Activated naive CD8-positive, alpha-beta T cell treated with anti-CD3 and anti-CD28 coated beads, Interleukin-2, amount 50 U/mL, for 16 hours (primary cell): ENCODE results near the gene TLE2.
"Not testable (repeated sequence)": the region's sequence is repeated elsewhere in the genome, so short reads cannot be mapped to it uniquely, and the experiment has no call there.

Experiments
- DNase-seq: peaks from one replicate; pipeline ENCODE4 v3.0.0-alpha.2; 2020; ENCODE audit warnings: low read depth, low spot score

Gene TLE2

DNA sequence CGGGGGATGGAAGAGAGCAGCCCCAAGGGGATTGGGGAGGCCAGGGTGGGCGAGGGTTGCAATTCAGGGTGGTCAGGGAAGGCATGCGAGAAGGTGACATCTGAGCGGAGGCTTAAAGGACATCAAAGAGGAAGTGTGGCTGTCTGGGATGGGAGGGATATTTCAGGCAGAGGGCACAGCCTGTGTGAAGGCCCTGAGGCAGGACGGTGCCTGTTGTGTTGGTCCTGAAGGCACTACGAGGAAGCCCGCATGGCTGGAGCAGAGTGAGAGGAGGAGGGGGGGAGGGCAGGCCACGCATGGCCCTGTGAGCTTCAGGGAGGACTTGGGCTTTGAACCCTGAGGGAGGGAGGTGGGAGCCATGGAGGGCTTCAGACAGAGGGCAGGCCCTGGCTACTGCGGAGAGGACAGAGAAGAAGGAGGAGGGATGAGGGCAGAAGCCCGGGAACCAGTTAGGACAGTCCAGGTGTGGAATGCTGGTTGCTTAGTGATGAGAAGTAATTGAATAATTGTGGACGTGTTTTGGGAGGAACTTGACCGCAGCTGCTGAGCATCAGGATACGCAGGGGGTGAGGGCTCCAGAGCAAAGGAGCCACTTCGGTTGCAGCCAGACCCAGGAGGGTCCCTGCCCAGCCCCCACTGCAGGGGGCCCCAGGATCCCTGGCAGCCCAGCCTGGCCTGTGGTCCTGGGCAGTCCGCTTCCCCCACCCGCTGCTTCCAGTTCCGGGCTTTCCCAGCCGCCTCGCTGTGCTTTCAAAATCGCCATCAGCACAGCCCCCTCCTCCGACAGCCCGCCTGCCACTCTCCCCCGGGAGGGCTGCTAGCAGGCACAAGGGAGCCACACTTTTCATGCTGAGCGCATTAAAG lies 45.5 kb downstream of the TLE2 start:
- no peak for DNase-seq

DNA sequence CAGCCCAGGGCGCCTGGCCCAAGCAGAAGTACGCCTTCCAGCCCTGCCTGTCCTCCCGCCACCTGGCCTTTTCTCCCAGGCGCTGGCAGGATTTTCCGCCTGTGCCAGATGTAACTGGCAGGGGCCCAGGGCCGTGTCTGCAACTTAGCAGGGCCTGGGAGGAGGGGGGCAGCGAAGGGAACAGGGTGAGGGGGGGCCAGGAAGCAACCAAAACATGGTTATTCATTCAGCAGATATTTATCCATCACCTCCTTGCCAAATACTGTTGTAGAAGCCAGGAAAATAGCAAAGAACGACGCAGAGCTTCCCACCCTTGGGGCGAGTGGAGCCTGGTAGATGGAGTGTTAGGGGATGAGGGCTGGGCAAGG lies 46.1 kb downstream of the TLE2 start:
- DNase-seq: no peak

DNA sequence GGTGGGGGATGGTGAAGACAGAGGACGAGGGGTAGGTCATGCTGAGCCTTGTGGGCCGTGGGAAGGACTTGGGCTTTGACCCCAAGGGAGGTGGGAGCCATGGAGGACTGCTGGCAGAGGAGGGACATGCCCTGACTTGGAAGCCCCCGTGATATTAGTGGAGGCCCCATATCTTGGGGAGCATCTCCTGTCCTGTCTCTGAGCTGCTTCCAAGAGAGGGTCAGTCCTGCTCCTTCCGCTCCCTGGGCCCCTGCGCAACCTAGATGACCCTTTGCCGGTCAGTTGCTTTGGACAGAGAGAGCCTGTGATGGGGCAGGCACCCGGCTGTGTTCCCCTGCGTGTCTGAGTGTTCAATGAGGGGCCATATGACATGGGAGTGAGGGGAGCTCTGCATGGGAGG lies 46.5 kb downstream of the TLE2 start:
- DNase-seq: no peak

DNA sequence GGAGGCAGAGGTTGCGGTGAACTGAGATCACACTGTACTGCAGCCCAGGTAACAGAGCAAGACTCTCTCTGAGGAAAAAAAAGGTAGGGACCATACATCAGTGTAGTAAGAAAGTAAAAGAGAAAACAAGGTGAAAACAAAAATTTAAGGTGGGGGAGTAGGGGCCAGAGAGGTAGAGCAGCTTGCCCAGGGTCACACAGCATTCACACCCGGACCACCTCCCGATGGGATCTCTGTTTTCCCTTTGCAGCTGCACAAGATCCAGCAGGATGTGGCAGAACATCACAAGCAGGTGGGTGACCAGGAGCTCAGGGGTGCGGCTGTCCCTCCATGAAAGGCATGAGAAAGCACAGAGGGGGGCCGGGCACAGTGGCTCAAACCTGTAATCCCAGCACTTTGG lies 47.2 kb downstream of the TLE2 start:
- no peak for DNase-seq

DNA sequence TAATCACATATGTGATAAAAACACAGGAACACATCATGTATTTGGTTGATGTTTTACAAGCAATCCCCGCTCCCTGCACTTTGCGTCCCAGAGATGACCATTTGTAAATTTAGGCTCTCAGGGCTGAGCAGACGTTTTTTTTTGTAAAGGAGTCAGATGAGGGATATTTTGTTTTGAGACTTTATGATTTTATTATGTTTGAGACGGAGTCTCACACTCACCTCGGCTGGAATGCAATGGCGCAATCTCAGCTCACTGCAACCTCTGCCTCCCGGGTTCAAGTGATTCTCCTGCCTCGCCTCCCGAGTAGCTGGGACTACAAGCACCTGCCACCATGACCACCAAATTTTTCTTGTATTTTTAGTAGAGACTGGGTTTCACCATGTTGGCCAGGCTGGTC lies 50.3 kb downstream of the TLE2 start:
- DNase-seq: no peak

DNA sequence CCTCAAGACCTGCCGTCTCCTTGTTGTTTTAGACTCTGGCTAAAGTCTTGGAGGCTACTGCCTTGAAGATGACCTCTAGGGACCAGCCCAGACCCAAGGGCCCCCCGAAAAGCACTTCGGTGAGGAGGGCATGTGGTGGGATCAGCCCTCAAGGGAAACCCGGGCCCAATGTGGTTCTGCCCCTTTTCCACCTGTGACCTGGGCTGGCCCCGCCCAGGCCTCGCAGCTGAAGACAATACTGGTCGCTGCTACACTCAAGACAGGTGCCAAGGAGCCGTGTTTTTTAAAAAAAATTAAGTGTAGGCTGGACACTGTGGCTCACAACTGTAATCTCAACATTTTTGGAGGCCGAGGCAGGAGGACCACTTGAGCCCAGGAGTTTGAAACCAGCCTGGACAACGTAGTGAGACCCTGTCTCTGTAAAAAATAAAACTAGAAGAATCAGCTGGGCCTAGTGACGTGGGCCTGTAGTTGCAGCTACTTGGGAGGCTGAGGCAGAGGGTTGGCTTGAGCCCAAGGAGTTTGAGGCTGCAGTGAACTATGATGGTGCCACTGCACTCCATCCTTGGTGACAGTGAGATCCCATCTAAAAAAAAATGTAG lies 50.8 kb downstream of the TLE2 start:
- DNase-seq: no peak

DNA sequence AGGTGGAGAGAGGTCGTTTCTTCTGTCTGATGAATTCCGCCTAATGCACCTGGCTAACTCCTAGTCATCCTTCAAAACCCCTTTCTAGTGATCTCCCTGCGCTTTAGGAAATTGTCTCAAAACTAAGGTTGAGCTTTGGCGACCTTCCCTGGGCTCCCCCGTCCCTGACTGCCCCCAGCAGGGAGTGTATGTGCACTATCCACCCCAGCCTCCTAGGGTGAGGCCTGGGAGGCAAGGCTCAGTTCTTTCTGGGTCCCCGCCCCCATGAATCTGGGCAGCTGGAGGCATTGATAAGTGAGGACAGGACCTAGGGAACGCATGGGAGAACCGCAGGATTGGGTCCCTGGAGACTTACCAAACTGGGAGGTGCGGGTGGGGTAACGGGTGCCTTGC lies 51.3 kb downstream of the TLE2 start:
- DNase-seq: no peak

DNA sequence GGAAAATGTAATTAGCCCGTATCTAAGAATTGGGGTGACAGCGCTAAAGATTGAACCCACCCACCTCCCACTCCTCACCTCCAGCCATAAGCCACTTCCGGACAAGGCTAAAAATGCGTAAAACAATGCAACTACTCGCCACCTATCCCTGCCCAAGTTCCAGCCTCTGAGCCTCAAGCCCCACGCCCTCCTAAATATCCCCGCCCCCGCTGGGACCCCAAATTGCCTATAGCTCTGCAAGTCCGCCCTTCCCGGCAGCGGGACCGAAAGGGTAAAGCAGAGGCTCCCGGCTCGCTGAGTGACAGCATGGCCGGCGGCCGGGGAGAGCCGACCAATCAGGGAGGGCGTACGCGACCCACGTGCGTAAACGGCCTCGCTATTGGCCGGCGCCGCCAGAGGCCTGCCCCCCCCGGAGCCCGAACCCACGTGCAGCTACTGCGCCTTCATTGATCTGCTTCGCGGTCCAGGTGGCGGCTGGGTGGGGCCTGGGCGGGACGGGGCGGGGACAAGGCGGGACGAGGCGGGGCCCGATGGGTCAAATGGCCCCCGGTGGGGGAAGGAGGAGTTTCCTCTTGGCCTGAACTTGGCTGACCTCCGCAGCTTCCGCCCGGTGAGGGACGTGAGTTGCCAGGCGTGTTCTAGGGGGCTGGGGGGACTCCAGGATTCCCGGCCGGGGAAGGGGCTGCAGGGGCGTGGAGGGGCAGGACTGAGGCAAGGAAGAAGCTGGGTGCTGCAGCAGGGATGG lies 51.9 kb downstream of the TLE2 start, which contains the start of gene TLE6:
TLE6 (plus strand) TSS at position 564 of the 745 bp plus-strand sequence. CDS start 670 bp downstream, outside the sequence.
- DNase-seq: peak; percentile 91

DNA sequence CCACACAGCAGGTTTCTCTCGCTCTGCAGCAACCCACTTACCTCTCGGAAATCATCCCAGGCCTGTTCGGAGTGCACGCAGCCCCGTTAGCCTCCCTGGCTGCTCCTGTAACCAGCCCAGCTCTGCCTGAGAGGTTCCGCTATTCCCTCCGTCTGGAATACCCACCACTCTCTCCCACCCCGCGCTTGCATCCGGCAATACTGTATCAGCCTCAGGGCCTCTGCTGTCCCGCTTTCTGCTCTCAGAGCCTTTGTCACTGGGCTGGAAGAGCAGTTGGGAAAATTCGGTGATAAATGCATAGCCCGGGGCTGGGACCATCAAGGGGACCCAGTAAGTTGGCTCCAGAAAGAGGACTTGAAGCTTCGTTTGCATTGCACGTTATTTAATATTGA lies 52.5 kb downstream of the TLE2 start:
- DNase-seq: no peak

DNA sequence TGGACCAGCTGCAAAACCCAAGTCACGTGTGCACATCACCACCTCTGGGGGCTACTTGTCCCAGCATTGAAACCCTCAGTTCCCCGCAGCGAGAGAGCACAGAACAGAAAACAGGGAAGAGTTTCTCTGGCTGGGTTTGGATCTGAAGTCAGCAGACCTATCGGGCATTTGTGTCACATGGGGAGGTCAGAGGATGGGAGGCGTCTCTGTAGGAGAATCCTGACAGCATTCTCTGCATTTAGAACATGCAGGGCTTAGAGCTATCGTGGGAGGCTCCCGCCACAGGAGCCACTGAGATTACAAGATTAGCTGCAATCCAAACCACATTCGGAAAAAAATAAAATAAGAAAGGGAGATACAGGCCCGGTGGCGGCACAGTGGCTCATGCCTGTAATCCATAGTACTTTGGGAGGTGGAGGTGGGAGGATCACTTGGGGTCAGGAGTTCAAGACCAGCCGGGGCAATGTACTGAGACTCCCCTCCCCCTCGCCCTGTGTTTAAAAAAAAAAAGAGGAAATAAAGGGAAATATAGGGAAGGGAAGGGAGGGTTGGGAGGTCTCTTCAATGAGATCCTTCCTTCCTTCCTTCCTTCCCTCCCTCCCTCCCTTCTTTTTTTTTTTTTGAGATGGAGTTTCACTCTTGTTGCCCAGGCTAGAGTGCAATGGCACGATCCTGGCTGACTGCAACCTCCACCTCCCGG lies 54.6 kb downstream of the TLE2 start:
- no peak for DNase-seq

DNA sequence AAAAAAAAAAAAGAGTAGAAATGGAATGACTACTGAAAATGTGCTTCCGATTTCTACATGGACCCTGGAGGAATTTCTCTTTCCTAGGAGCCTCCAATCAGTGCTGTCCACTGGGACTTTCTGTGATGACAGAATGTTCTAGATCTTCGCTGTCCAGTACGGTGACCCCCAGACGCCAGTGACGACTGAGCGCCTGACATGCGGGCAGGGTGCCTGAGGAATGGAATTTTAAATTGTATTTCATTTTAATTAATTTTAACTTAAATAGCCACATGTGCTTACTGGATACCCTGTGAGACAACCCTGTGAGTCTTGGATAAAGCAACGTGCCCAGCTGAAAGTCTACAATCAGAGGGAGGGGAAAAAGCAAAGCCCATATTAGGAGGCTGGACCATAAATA lies 55.9 kb downstream of the TLE2 start:
- no peak for DNase-seq

DNA sequence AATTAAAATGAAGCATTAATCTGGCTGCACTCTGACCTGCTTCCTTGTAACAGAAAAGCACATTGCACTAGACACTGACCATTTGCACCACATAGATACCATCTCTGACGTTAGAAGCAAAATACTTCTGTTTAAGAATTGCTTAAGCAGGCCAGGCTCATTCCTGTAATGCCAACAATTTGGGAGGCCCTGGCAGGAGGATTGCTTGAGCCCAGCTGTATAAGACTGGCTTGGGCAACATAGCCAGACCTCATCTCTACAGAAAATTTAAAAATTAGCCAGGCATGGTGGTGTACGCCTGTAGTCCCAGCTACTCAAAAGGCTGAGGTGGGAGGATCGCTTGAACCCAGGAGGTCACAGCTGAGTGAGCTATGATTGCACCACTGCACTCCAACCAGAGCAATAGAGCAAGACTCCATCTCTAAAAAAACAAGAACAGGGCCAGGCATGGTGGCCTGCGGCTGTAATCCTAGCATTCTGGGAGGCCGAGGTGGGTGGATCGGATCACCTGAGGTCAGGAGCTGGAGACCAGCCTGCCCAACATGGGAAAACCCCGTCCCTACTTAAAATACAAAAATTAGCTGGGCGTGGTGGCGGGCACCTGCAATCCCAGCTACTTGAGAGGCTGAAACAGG lies 58.8 kb downstream of the TLE2 start:
- DNase-seq: no peak

DNA sequence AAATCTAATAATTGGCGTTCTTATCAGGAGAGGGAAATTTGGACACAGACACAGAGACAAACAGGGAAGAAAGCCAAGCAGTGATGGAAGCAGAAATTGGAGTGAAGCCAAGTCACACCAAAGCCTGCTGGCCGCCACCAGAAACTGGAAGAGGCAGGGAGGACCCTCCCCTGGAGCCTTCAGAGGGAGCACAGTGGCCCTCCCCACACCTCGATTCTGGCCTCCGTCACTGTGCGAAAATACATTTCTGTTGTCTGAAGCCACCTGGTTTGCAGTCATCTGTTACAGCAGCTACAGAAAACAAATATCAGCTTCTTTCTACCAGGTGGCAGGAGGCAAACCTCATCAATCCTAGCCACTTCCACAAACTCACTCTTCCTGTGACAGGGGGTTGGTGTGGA lies 60.0 kb downstream of the TLE2 start:
- DNase-seq: no peak

DNA sequence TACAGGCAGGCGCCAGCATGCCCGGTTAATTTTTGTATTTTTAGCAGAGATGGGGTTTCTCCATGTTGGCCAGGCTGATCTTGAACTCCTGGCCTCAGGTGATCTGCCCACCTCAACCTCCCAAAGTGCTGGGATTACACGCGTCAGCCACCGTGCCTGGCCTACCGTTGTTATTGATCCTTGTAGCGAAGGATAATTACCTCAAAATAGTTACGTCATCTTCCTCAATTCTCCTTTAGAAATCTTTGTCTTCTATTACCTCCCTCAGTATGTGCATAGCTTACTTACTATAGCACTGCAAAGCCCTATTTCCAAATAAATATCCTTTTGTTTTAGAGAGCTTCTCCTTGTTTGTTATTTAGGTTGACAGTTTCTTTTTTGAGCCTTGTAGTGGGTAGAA lies 61.1 kb downstream of the TLE2 start:
- DNase-seq: no peak

DNA sequence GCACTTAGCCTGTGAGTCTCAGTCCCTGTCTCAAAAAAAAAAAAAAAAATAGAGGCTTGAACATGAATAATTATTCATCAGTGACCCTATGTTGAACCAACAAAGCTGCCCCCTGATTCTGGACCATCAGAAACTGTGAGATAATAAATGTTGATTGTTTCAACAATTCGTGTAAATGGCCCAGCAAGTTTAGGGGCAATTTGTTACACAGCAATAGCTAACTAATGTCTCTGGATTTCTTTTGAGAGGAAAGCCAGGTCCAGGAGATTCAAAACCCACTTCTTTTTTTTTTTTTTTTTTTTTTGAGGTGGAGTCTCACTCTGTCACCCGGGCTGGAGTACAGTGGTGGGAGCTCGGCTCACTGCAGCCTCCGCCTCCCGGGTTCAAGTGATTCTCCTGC lies 64.2 kb downstream of the TLE2 start:
- DNase-seq: no peak

DNA sequence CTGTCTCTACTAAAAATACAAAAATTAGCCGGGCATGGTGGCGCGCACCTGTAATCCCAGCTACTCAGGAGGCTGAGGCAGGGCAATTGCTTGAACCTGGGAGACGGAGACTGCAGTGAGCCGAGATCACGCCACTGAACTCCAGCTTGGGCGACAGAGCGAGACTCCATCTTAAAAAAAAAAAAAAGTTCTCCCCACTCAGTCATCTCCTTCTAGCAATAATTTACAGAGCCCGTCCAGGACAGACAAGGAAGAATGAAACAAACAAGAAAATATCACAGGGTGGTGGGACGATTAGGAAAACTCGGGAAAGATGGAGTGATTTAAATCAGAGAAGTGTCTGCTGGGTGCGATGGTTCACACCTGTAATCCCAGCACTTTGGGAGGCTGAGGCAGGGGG lies 65.4 kb downstream of the TLE2 start:
- DNase-seq: not testable (repeated sequence)

DNA sequence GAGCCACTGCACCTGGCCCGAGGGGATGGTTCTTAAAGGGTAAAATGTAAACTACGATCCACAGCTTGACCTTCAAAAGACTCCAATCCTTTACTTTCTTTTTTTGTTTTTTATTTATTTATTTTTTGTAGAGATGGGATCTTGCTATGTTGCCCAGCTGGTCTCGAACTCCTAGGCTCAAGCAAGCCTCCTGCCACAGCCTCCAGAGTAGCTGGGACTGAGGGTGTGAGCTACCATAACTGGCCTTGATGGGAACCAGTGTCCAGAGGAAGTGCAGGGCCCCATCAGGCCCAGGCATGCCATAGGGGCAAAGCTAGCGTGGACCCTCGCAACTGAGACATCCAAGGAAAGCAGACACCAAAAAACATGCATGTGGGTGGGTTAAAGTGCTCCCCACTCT lies 66.0 kb downstream of the TLE2 start:
- no peak for DNase-seq

DNA sequence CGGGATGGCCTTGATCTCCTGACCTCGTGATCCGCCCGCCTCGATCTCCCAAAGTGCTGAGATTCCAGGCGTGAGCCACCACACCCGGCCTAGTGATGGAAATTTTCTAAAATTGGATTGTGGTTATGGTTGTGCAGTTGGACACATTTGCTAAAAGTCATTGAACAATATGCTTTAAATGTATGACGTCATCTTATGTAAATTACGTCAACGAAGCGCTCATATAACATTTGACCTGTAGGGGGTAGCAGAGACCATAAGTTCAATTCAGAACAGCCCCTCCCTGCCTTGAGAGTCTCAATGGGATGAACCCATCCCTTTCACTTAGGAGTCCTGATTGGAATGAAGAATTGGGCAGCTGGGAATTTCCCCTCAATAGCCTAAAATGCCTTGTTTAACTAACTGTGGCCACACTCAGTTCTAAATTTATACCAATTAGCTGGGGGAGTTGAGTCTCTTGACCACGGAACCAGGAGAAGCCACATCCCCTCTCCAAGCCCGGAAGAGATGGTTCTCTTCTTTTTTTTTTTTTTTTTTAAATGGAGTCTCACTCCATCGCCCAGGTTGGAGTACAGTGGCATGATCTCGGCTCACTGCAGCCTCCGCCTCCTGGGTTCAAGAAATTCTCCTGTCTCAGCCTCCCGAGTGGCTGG lies 66.9 kb downstream of the TLE2 start:
- no peak for DNase-seq

DNA sequence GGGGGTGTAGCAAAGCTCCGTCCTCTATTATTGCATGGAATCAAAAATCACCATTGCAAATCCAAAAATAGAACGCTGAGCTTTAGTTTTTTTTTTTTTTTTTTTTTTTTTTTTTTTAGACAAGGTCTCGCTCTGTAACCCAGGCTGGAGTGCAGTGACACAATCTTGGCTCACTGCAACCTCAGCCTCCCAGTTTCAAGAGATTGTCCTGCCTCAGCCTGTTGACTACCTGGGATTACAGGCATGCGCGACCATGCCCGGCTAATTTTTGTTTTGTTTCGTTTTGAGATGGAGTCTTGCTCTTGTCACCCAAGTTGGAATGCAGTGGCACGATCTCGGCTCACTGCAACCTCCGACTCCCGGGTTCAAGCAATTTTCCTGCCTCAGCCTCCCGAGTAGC lies 69.0 kb downstream of the TLE2 start:
- no peak for DNase-seq

DNA sequence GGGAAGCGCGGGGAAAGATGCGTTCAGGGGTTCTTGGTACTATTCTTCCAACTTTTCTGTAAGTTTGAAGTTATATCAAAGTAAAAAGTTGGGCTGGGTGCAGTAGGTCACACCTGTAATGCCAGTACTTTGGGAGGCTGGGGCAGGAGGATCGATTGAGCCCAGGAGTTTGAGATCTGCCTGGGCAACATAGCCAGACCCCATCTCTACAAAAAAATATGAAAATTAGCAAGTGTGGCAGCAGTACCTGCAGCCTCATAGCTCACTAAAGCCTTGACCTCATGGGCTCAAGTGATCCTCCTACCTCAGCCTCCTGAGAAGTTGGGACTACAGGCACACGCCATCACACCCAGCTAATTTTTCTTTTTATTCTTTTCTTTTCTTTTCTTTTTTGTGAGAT lies 71.9 kb downstream of the TLE2 start:
- DNase-seq: no peak

DNA sequence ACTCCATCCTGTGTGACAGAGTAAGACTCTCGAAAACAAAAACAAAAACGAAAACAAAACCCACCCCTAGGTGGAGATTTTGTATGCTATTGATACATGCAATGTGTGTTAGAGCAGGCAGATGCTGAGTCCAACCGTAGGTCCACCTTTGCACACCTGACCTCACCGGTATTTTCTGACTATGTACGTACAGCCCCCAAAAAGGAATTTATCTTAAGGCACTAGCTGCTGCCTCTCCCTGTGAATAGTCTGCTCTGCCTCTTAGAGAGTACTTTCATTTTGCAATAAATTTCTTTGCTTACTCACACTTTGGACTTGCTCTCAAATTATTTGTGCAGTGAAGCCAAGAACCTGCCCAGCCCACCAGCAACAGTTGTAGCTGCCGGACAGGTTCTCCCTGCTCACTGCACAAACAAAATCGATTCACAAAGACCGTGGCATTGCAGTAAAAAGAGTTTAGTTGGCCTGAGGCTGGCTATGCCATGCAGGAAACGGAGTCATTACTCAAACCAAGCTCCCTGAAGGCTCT lies 76.1 kb downstream of the TLE2 start:
- no peak for DNase-seq
